Measurements from ENCODE around the gene ADAM22. TPM values are rescaled to one million over a fixed set of nuclear protein-coding genes. Genes with fewer than 3 reads are reported as not detected.

ADAM22 gene
- polyA plus RNA-seq, 2 donors = 0.08 to 0.16 TPM

GRCh38 chr7:87999261-87999660, 65.2 kb downstream of the ADAM22 start:
- no peak overlapping the region for H3K4me3 ChIP-seq (ENCODE audit: low read depth in 1 of 2, low read length in 2 of 2)
- 68 to 85% methylated on average over 1 of the region's 1 CpG for WGBS, 2 donors

DNA sequence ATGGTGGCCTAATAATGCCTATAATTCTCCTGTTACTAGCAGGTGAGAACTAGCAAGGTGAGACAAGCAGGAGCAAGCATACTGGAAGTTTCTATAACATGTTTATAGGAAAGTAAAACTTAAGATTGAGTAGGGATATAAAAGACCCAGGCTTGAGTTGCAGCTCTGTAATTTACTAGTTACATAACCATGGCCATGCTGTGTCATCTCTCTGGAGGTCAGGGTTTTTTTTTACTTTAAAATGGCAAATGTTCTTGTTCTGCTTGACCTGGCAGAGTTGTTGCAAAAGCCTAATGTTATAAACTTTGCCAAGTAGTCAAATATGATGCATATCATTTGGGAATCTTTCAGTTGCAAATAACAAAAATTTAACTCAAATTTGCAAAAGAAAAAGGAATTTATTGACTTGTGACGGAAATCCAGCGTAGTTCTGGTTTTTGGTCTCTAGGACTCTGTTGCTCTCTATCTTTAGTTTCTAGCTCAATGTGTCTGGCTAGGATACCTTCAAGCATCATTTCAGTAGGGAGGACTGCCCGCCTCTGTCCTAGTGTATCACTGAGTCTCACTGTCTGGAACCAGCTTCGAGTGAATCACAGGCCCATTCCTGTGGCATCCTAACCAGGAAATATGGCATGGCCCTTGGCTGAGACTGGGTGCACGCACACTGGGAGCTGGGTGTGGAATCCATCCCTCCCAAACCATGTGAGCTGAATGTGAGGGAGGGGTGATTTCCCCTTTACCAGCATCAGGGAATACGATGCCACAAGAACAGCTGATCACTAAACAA, 67.9 kb downstream of the ADAM22 start:
- WGBS, 2 donors = 90 to 93% methylated on average over 6 of the region's 6 CpGs
- Histone ChIP-seq H3K27me3 (ENCODE audit: control insufficient read depth in 1 of 2, insufficient read depth in 2 of 2, low read length in 2 of 2) (no peaks in the 10 kb centered on the region), H3K36me3 (ENCODE audit: control insufficient read depth in 2 of 2, insufficient read depth in 2 of 2, low read length in 1 of 2) (no peaks in the 10 kb centered on the region), H3K4me1 (ENCODE audit: control insufficient read depth in 2 of 2, insufficient read depth in 2 of 2, low read length in 1 of 2) (peaks cover 0 to 3% of the 10 kb centered on the region in 2 donors), H3K4me3 (ENCODE audit: low read depth in 1 of 2, low read length in 2 of 2) (no peak overlapping the region), H3K27ac (ENCODE audit: low read depth in 2 of 2, low read length in 1 of 2) (no peak overlapping the region), H3K9me3 (ENCODE audit: control insufficient read depth in 2 of 2, insufficient read depth in 1 of 2, low read depth in 1 of 2, low read length in 1 of 2) (no peaks in the 10 kb centered on the region)

More at GRCh38 chr7:87999261-87999660, 65.2 kb downstream of the ADAM22 start:
- Histone ChIP-seq H3K36me3 (ENCODE audit: control insufficient read depth in 2 of 2, insufficient read depth in 2 of 2, low read length in 1 of 2) (no peaks in the 10 kb centered on the region), H3K27ac (ENCODE audit: low read depth in 2 of 2, low read length in 1 of 2) (no peak overlapping the region), H3K27me3 (ENCODE audit: control insufficient read depth in 1 of 2, insufficient read depth in 2 of 2, low read length in 2 of 2) (no peaks in the 10 kb centered on the region), H3K9me3 (ENCODE audit: control insufficient read depth in 2 of 2, insufficient read depth in 1 of 2, low read depth in 1 of 2, low read length in 1 of 2) (no peaks in the 10 kb centered on the region), H3K4me1 (ENCODE audit: control insufficient read depth in 2 of 2, insufficient read depth in 2 of 2, low read length in 1 of 2) (peaks cover 0 to 3% of the 10 kb centered on the region in 2 donors)

GRCh38 chr7:88002617-88003016, 68.6 kb downstream of the ADAM22 start:
- Histone ChIP-seq H3K4me1 (ENCODE audit: control insufficient read depth in 2 of 2, insufficient read depth in 2 of 2, low read length in 1 of 2) (peaks cover 0 to 3% of the 10 kb centered on the region in 2 donors), H3K4me3 (ENCODE audit: low read depth in 1 of 2, low read length in 2 of 2) (no peak overlapping the region), H3K9me3 (ENCODE audit: control insufficient read depth in 2 of 2, insufficient read depth in 1 of 2, low read depth in 1 of 2, low read length in 1 of 2) (no peaks in the 10 kb centered on the region), H3K27me3 (ENCODE audit: control insufficient read depth in 1 of 2, insufficient read depth in 2 of 2, low read length in 2 of 2) (no peaks in the 10 kb centered on the region), H3K27ac (ENCODE audit: low read depth in 2 of 2, low read length in 1 of 2) (no peak overlapping the region), H3K36me3 (ENCODE audit: control insufficient read depth in 2 of 2, insufficient read depth in 2 of 2, low read length in 1 of 2) (no peaks in the 10 kb centered on the region)

- no peak overlapping the region for H3K4me3 ChIP-seq (ENCODE audit: low read depth in 1 of 2, low read length in 2 of 2)
- 83 to 89% methylated on average over 3 of the region's 3 CpGs for WGBS, 2 donors
- no peaks in the 10 kb centered on the region for H3K36me3 ChIP-seq (ENCODE audit: control insufficient read depth in 2 of 2, insufficient read depth in 2 of 2, low read length in 1 of 2)
Measured at GRCh38 chr7:88003581-88003980, 69.5 kb downstream of the ADAM22 start.

GRCh38 chr7:88005191-88005590, 71.1 kb downstream of the ADAM22 start:
- Histone ChIP-seq H3K4me3 (ENCODE audit: low read depth in 1 of 2, low read length in 2 of 2) (no peak overlapping the region), H3K4me1 (ENCODE audit: control insufficient read depth in 2 of 2, insufficient read depth in 2 of 2, low read length in 1 of 2) (peaks cover 0 to 3% of the 10 kb centered on the region in 2 donors), H3K27ac (ENCODE audit: low read depth in 2 of 2, low read length in 1 of 2) (no peak overlapping the region), H3K27me3 (ENCODE audit: control insufficient read depth in 1 of 2, insufficient read depth in 2 of 2, low read length in 2 of 2) (no peaks in the 10 kb centered on the region), H3K36me3 (ENCODE audit: control insufficient read depth in 2 of 2, insufficient read depth in 2 of 2, low read length in 1 of 2) (no peaks in the 10 kb centered on the region), H3K9me3 (ENCODE audit: control insufficient read depth in 2 of 2, insufficient read depth in 1 of 2, low read depth in 1 of 2, low read length in 1 of 2) (no peaks in the 10 kb centered on the region)

More at GRCh38 chr7:88003581-88003980, 69.5 kb downstream of the ADAM22 start:
- H3K4me1 ChIP-seq (ENCODE audit: control insufficient read depth in 2 of 2, insufficient read depth in 2 of 2, low read length in 1 of 2) = peaks cover 0 to 3% of the 10 kb centered on the region in 2 donors
- no peaks in the 10 kb centered on the region for H3K27me3 ChIP-seq (ENCODE audit: control insufficient read depth in 1 of 2, insufficient read depth in 2 of 2, low read length in 2 of 2)
- no peak overlapping the region for H3K27ac ChIP-seq (ENCODE audit: low read depth in 2 of 2, low read length in 1 of 2)
- no peaks in the 10 kb centered on the region for H3K9me3 ChIP-seq (ENCODE audit: control insufficient read depth in 2 of 2, insufficient read depth in 1 of 2, low read depth in 1 of 2, low read length in 1 of 2)

- 79 to 87% methylated on average over 3 of the region's 3 CpGs for WGBS, 2 donors
- Histone ChIP-seq H3K36me3 (ENCODE audit: control insufficient read depth in 2 of 2, insufficient read depth in 2 of 2, low read length in 1 of 2) (no peaks in the 10 kb centered on the region), H3K4me3 (ENCODE audit: low read depth in 1 of 2, low read length in 2 of 2) (no peak overlapping the region), H3K9me3 (ENCODE audit: control insufficient read depth in 2 of 2, insufficient read depth in 1 of 2, low read depth in 1 of 2, low read length in 1 of 2) (no peaks in the 10 kb centered on the region), H3K4me1 (ENCODE audit: control insufficient read depth in 2 of 2, insufficient read depth in 2 of 2, low read length in 1 of 2) (no peaks in the 10 kb centered on the region), H3K27me3 (ENCODE audit: control insufficient read depth in 1 of 2, insufficient read depth in 2 of 2, low read length in 2 of 2) (no peaks in the 10 kb centered on the region), H3K27ac (ENCODE audit: low read depth in 2 of 2, low read length in 1 of 2) (no peak overlapping the region)
Measured at GRCh38 chr7:88009651-88010050, 75.6 kb downstream of the ADAM22 start.

- H3K27me3 ChIP-seq (ENCODE audit: control insufficient read depth in 1 of 2, insufficient read depth in 2 of 2, low read length in 2 of 2) = no peaks in the 10 kb centered on the region
- no peak overlapping the region for H3K27ac ChIP-seq (ENCODE audit: low read depth in 2 of 2, low read length in 1 of 2)
- H3K4me1 ChIP-seq (ENCODE audit: control insufficient read depth in 2 of 2, insufficient read depth in 2 of 2, low read length in 1 of 2) = no peaks in the 10 kb centered on the region
- no peaks in the 10 kb centered on the region for H3K9me3 ChIP-seq (ENCODE audit: control insufficient read depth in 2 of 2, insufficient read depth in 1 of 2, low read depth in 1 of 2, low read length in 1 of 2)
- no peak overlapping the region for H3K4me3 ChIP-seq (ENCODE audit: low read depth in 1 of 2, low read length in 2 of 2)
- no peaks in the 10 kb centered on the region for H3K36me3 ChIP-seq (ENCODE audit: control insufficient read depth in 2 of 2, insufficient read depth in 2 of 2, low read length in 1 of 2)
Measured at GRCh38 chr7:88012086-88012485, 78.0 kb downstream of the ADAM22 start.

- Histone ChIP-seq H3K4me1 (ENCODE audit: control insufficient read depth in 2 of 2, insufficient read depth in 2 of 2, low read length in 1 of 2) (no peaks in the 10 kb centered on the region), H3K36me3 (ENCODE audit: control insufficient read depth in 2 of 2, insufficient read depth in 2 of 2, low read length in 1 of 2) (no peaks in the 10 kb centered on the region), H3K27ac (ENCODE audit: low read depth in 2 of 2, low read length in 1 of 2) (no peak overlapping the region), H3K9me3 (ENCODE audit: control insufficient read depth in 2 of 2, insufficient read depth in 1 of 2, low read depth in 1 of 2, low read length in 1 of 2) (no peaks in the 10 kb centered on the region), H3K27me3 (ENCODE audit: control insufficient read depth in 1 of 2, insufficient read depth in 2 of 2, low read length in 2 of 2) (no peaks in the 10 kb centered on the region), H3K4me3 (ENCODE audit: low read depth in 1 of 2, low read length in 2 of 2) (no peak overlapping the region)
- WGBS, 2 donors = 95 to 97% methylated on average over 3 of the region's 3 CpGs
Measured at GRCh38 chr7:88013981-88014380, 79.9 kb downstream of the ADAM22 start.

GRCh38 chr7:88014581-88014980, 80.5 kb downstream of the ADAM22 start:
- WGBS, 2 donors = 80 to 90% methylated on average over 2 of the region's 2 CpGs

GRCh38 chr7:88015309-88015708, 81.3 kb downstream of the ADAM22 start:
- Histone ChIP-seq H3K9me3 (ENCODE audit: control insufficient read depth in 2 of 2, insufficient read depth in 1 of 2, low read depth in 1 of 2, low read length in 1 of 2) (no peaks in the 10 kb centered on the region), H3K27ac (ENCODE audit: low read depth in 2 of 2, low read length in 1 of 2) (no peak overlapping the region), H3K4me1 (ENCODE audit: control insufficient read depth in 2 of 2, insufficient read depth in 2 of 2, low read length in 1 of 2) (no peaks in the 10 kb centered on the region), H3K4me3 (ENCODE audit: low read depth in 1 of 2, low read length in 2 of 2) (no peak overlapping the region), H3K27me3 (ENCODE audit: control insufficient read depth in 1 of 2, insufficient read depth in 2 of 2, low read length in 2 of 2) (no peaks in the 10 kb centered on the region), H3K36me3 (ENCODE audit: control insufficient read depth in 2 of 2, insufficient read depth in 2 of 2, low read length in 1 of 2) (no peaks in the 10 kb centered on the region)
- WGBS, 2 donors = 80 to 81% methylated on average over 1 of the region's 1 CpG

More at GRCh38 chr7:88014581-88014980, 80.5 kb downstream of the ADAM22 start:
- no peaks in the 10 kb centered on the region for H3K27me3 ChIP-seq (ENCODE audit: control insufficient read depth in 1 of 2, insufficient read depth in 2 of 2, low read length in 2 of 2)
- H3K4me1 ChIP-seq (ENCODE audit: control insufficient read depth in 2 of 2, insufficient read depth in 2 of 2, low read length in 1 of 2) = no peaks in the 10 kb centered on the region
- H3K27ac ChIP-seq (ENCODE audit: low read depth in 2 of 2, low read length in 1 of 2) = no peak overlapping the region
- no peak overlapping the region for H3K4me3 ChIP-seq (ENCODE audit: low read depth in 1 of 2, low read length in 2 of 2)
- H3K36me3 ChIP-seq (ENCODE audit: control insufficient read depth in 2 of 2, insufficient read depth in 2 of 2, low read length in 1 of 2) = no peaks in the 10 kb centered on the region
- H3K9me3 ChIP-seq (ENCODE audit: control insufficient read depth in 2 of 2, insufficient read depth in 1 of 2, low read depth in 1 of 2, low read length in 1 of 2) = no peaks in the 10 kb centered on the region

Data from esophagus (tissue), 2 donors.